NCI-H2196 (cell line): Measurements from ENCODE around the gene DYNC2I2.
A peak's percentile ranks its signal among the peaks of the same experiment; 100 is the strongest.
"Not testable (repeated sequence)": the region's sequence is repeated elsewhere in the genome, so short reads cannot be mapped to it uniquely, and the experiment has no call there.

Source experiments
- DNase-seq: peaks from one replicate; lab custom pipeline; 2025; ENCODE audit not compliant: unreplicated experiment; lab: John Stamatoyannopoulos, UW

The DYNC2I2 gene

GRCh38 chr9:128619779-128620178 is 36.9 kb downstream of the DYNC2I2 start:
- no peak for DNase-seq

- no peak for DNase-seq
Measured at GRCh38 chr9:128619127-128619526, 37.5 kb downstream of the DYNC2I2 start.

- DNase-seq, result no peak
Measured at GRCh38 chr9:128617943-128618342, 38.7 kb downstream of the DYNC2I2 start.

- no peak for DNase-seq
Measured at GRCh38 chr9:128615571-128615970, 41.1 kb downstream of the DYNC2I2 start.

GRCh38 chr9:128614728-128615127 is 41.9 kb downstream of the DYNC2I2 start:
- DNase-seq, result no peak

- no peak for DNase-seq
Measured at GRCh38 chr9:128611600-128612394, 44.9 kb downstream of the DYNC2I2 start.

- DNase-seq, result no peak
Measured at GRCh38 chr9:128610897-128611296, 45.8 kb downstream of the DYNC2I2 start.

- peak; percentile 98 for DNase-seq
Measured at GRCh38 chr9:128607642-128608350, 48.9 kb downstream of the DYNC2I2 start.

- no peak for DNase-seq
Measured at GRCh38 chr9:128603697-128604096, 53.0 kb downstream of the DYNC2I2 start.

GRCh38 chr9:128600099-128600498 is 56.5 kb downstream of the DYNC2I2 start:
- no peak for DNase-seq

GRCh38 chr9:128595471-128595870 is 61.2 kb downstream of the DYNC2I2 start:
- DNase-seq, result no peak

GRCh38 chr9:128593856-128594255 is 62.8 kb downstream of the DYNC2I2 start:
- no peak for DNase-seq

GRCh38 chr9:128593039-128593438 is 63.6 kb downstream of the DYNC2I2 start:
- DNase-seq, result no peak

GRCh38 chr9:128588581-128589233 is 67.9 kb downstream of the DYNC2I2 start:
- DNase-seq, result no peak

- DNase-seq, result no peak
Measured at GRCh38 chr9:128587453-128587852, 69.2 kb downstream of the DYNC2I2 start.

- DNase-seq, result not testable (repeated sequence)
Measured at GRCh38 chr9:128586934-128587333, 69.7 kb downstream of the DYNC2I2 start.

GRCh38 chr9:128585155-128585554 is 71.5 kb downstream of the DYNC2I2 start:
- DNase-seq, result not testable (repeated sequence)
